Transverse colon (tissue), 4 donors: ENCODE data around the gene SLC36A3. TPM values are rescaled to one million over a fixed set of nuclear protein-coding genes. Genes with fewer than 3 reads are reported as not detected.
"Not testable (repeated sequence)": the region's sequence is repeated elsewhere in the genome, so short reads cannot be mapped to it uniquely, and the experiment has no call there.

ENCODE experiments used
- DNase-seq: peaks from one replicate; pipeline ENCODE4 v3.0.0-alpha.2; 2019
- H3K27ac ChIP-seq, 4 donors: fragments of 200-600 bp; sonication (generic); 2 replicates each; pipeline ENCODE4 v1.5.1; 2016 to 2018; ENCODE audit warnings: inconsistent platforms in 4 of 4
- H3K27me3 ChIP-seq: fragments of 200-600 bp; sonication (generic); 2 replicates; pipeline ENCODE4 v1.5.1; 2017; ENCODE audit warnings: inconsistent platforms
- H3K36me3 ChIP-seq, 4 donors: fragments of 200-600 bp; sonication (generic); 2 replicates each; pipeline ENCODE4 v1.5.1; 2017 to 2019; ENCODE audit warnings: inconsistent platforms in 4 of 4
- H3K4me1 ChIP-seq, 4 donors: fragments of 200-600 bp; sonication (generic); 2 replicates each; pipeline ENCODE4 v1.5.1; 2017 to 2020; ENCODE audit warnings: inconsistent platforms in 4 of 4
- H3K4me3 ChIP-seq, 4 donors: fragments of 200-600 bp; sonication (generic); 1 replicate in 1 of 4; 2 replicates in 3 of 4; pipeline versions ENCODE4 v1.5.1 to v1.6.1; 2017 to 2019; ENCODE audit warnings: inconsistent platforms in 4 of 4
- H3K9me3 ChIP-seq, 2 donors: fragments of 200-600 bp; sonication (generic); 2 replicates each; pipeline ENCODE4 v1.5.1; 2017 to 2019; ENCODE audit warnings: inconsistent platforms in 2 of 2
- EP300 ChIP-seq: sonication (generic); formaldehyde crosslinking; IDR thresholded peaks from one replicate; pipeline ENCODE4 v1.6.1; 2017; ENCODE audit warnings: antibody characterized with exemption, low read depth
- POLR2A ChIP-seq: fragments of 450-650 bp; IDR thresholded peaks from one replicate; pipeline ENCODE4 v1.6.1; 2016; ENCODE audit warnings: antibody characterized with exemption, mild to moderate bottlenecking, moderate library complexity
- POLR2AphosphoS5 ChIP-seq, 3 donors: sonication (generic); formaldehyde crosslinking; IDR thresholded peaks; one replicate each; pipeline ENCODE4 v1.6.1; 2016; ENCODE audit warnings: antibody characterized with exemption in 3 of 3
- WGBS, 2 donors: methylation state at CpG; one replicate each; pipeline ENCODE4 v1.1.5; 2018; ENCODE audit warnings: low coverage in 1 of 2; 5-methylcytosine and 5-hydroxymethylcytosine counted together
- in situ Hi-C, 4 donors: fragments of 200-750 bp; cut with MboI; loops; one replicate each; pipeline versions ENCODE4 v1.15.0 to v1.15.1; 2017; ENCODE audit warnings: low sequenced_read_pairs in 3 of 4, low pct_ligation_motif_present in 1 of 4, low pct_unique_long_range_greater_than_20kb in 1 of 4
- intact Hi-C: fragments of 100-400 bp; cut with DNase I; formaldehyde crosslinking; loops from one replicate; pipeline ENCODE4 v1.15.1; 2023; ENCODE audit warnings: low total_unique reads
- total RNA-seq, 4 donors: library from RNA; depleted of rRNA; stranded (reverse); fragments of >200 nt; gene quantifications; one replicate each; pipeline ENCODE4 v1.1.0, GENCODE V29; 2016
- TF ChIP-seq, protein P1 (sequence below), 5 experiments: fragments of 200-600 bp in 3 of 5; fragments of 450-650 bp in 2 of 5; sonication (generic) in 3 of 5; IDR thresholded peaks; 1 replicate in 2 of 5; 2 replicates in 3 of 5; pipeline ENCODE4 v1.5.1; 2016 to 2017; ENCODE audit warnings: antibody characterized with exemption in 5 of 5, inconsistent platforms in 3 of 5, mild to moderate bottlenecking in 2 of 5, moderate library complexity in 1 of 5

SLC36A3 gene
- total RNA-seq, 4 donors from 2014 or later = not detected

DNA sequence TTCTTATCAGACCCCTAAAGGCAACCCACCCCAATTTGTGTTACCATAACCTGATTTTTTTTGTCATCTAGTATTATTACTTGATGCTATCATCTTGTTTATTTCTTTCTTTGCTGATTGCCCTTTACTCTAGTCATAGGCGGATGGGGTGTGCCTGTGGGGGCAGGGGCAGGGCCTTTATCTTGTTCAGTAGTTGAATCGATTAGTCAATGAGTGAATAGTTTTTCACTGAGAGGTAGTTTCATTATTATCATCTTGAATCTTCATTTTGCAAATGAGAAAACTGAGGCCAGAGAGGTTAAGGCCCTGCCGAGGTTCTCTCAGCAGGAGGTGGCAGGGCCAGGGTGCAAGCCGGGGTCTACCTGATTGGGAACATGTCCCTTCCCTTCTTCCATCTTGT is 60.0 kb downstream of the SLC36A3 start:
- intact Hi-C loops = no loop called here
- Histone ChIP-seq H3K4me1 (no peaks in the 10 kb centered on the region), H3K36me3 (no peaks in the 10 kb centered on the region), H3K9me3 (no peaks in the 10 kb centered on the region), H3K27ac (no peak overlapping the region), H3K27me3 (no peaks in the 10 kb centered on the region), H3K4me3 (no peak overlapping the region)
- no peak for DNase-seq
- TF ChIP-seq EP300 = no peak
- TF ChIP-seq, protein P1, sequence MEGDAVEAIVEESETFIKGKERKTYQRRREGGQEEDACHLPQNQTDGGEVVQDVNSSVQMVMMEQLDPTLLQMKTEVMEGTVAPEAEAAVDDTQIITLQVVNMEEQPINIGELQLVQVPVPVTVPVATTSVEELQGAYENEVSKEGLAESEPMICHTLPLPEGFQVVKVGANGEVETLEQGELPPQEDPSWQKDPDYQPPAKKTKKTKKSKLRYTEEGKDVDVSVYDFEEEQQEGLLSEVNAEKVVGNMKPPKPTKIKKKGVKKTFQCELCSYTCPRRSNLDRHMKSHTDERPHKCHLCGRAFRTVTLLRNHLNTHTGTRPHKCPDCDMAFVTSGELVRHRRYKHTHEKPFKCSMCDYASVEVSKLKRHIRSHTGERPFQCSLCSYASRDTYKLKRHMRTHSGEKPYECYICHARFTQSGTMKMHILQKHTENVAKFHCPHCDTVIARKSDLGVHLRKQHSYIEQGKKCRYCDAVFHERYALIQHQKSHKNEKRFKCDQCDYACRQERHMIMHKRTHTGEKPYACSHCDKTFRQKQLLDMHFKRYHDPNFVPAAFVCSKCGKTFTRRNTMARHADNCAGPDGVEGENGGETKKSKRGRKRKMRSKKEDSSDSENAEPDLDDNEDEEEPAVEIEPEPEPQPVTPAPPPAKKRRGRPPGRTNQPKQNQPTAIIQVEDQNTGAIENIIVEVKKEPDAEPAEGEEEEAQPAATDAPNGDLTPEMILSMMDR (IDR thresholded peaks at IDR 0.05) = no peak
- no peak for TF ChIP-seq POLR2AphosphoS5 (IDR thresholded peaks at IDR 0.05)
- no peak for TF ChIP-seq POLR2A
- 82 to 93% methylated on average over 2 to 4 of the region's 4 CpGs for WGBS, 2 donors
- in situ Hi-C loops = no loop called here

DNA sequence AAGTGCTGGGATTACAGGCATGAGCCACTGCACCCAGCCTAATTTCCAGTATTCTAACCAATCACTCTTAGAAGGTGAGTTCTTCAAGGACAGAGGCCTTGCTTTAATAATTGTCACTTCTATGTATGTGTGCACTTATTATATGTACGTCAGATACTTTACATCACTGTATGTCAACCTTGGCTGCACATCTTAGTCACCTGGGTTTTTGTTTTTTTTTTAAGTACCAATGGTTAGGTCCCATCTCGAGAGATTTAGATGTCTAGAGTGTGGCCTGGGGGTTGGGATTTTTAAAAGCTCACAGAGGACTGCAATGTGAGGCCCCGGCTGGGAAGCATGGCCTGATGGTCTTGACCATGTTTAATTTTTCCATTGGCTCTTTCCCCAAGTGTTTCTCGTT is 60.4 kb downstream of the SLC36A3 start:
- intact Hi-C loops (no loop called here), in situ Hi-C loops (no loop called here)
- H3K27me3 ChIP-seq = no peaks in the 10 kb centered on the region
- TF ChIP-seq, protein P1 (IDR thresholded peaks at IDR 0.05) = no peak
- TF ChIP-seq POLR2AphosphoS5 (IDR thresholded peaks at IDR 0.05) (no peak), POLR2A (no peak), EP300 (no peak)
- WGBS, 2 donors = 84 to 100% methylated on average over 1 to 4 of the region's 4 CpGs
- H3K9me3 ChIP-seq = no peaks in the 10 kb centered on the region
- no peak overlapping the region for H3K27ac ChIP-seq
- H3K4me3 ChIP-seq = no peak overlapping the region
- no peak for DNase-seq
- H3K36me3 ChIP-seq = no peaks in the 10 kb centered on the region
- H3K4me1 ChIP-seq = no peaks in the 10 kb centered on the region

GRCh38 chr5:151240924-151241635 is 62.5 kb downstream of the SLC36A3 start:
- in situ Hi-C loops = no loop called here
- DNase-seq = no peak

DNA sequence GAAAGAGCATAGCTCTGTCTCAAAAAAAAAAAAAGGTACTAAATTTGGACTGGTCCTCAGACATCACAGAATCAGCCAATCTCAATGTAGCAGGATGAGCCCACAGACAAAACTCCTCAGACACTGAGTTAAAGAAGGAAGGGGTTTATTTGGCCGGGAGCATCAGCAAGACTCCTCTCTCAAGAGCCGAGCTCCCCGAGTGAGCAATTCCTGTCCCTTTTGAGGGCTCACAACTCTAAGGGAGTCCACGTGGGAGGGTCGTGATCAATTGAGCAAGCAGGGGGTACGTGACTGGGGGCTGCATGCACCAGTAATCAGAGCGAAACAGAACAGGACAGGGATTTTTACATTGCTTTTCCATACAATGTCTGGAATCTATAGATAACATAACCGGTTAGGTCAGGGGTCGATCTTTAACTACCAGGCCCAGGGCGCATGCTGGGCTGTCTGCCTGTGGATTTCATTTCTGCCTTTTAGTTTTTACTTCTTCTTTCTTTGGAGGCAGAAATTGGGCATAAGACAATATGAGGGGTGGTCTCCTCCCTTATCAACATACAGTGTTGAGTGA is 63.2 kb downstream of the SLC36A3 start:
- H3K27ac ChIP-seq = not testable (repeated sequence)

More at GRCh38 chr5:151240924-151241635, 62.5 kb downstream of the SLC36A3 start:
- H3K27ac ChIP-seq = no peak overlapping the region
- intact Hi-C loops = no loop called here
- H3K4me1 ChIP-seq = peaks cover 0 to 4% (median 0%) of the 10 kb centered on the region in 4 donors
- H3K4me3 ChIP-seq = no peak overlapping the region
- H3K27me3 ChIP-seq = no peaks in the 10 kb centered on the region
- WGBS, 2 donors = 82 to 90% methylated on average over 2 of the region's 2 CpGs
- no peaks in the 10 kb centered on the region for H3K36me3 ChIP-seq
- no peaks in the 10 kb centered on the region for H3K9me3 ChIP-seq
- TF ChIP-seq EP300 (no peak), POLR2A (no peak), POLR2AphosphoS5 (IDR thresholded peaks at IDR 0.05) (no peak)
- TF ChIP-seq, protein P1 (IDR thresholded peaks at IDR 0.05) = no peak

More for the DNA sequence above, 63.2 kb downstream of the SLC36A3 start:
- DNase-seq, H3K4me3 ChIP-seq, H3K4me1 ChIP-seq, H3K9me3 ChIP-seq, intact Hi-C loops, H3K36me3 ChIP-seq, H3K27me3 ChIP-seq, in situ Hi-C loops: not testable (repeated sequence)
- WGBS, 2 donors = 83 to 89% methylated on average over 4 to 10 of the region's 10 CpGs
